Measurements from ENCODE around the gene DRD5.
"Not testable (repeated sequence)": the region's sequence is repeated elsewhere in the genome, so short reads cannot be mapped to it uniquely, and the experiment has no call there.

DRD5 gene

GRCh38 chr4:9771034-9771433 lies 10.4 kb upstream of the DRD5 start:
- H3K4me1 ChIP-seq (ENCODE audit: insufficient read depth, low read length): no peaks in the 10 kb centered on the region
- H3K4me3 ChIP-seq (ENCODE audit: low read length): no peak overlapping the region
- H3K27me3 ChIP-seq (ENCODE audit: insufficient read depth, low read length): peaks cover 5% of the 10 kb centered on the region; the same call in 1 of the 2 replicates
- H3K36me3 ChIP-seq (ENCODE audit: insufficient read depth, low read depth, low read length): no peaks in the 10 kb centered on the region
- H3K27ac ChIP-seq (ENCODE audit: low read length): no peak overlapping the region
- H3K9me3 ChIP-seq (ENCODE audit: insufficient read depth, low read depth, low read length): no peaks in the 10 kb centered on the region
- no peak overlapping the region for H3K9ac ChIP-seq (ENCODE audit: low read depth, low read length)

GRCh38 chr4:9773471-9773870 lies 8.0 kb upstream of the DRD5 start:
- H3K36me3 ChIP-seq (ENCODE audit: insufficient read depth, low read depth, low read length): no peaks in the 10 kb centered on the region
- no peak overlapping the region for H3K9ac ChIP-seq (ENCODE audit: low read depth, low read length)
- no peaks in the 10 kb centered on the region for H3K9me3 ChIP-seq (ENCODE audit: insufficient read depth, low read depth, low read length)
- no peaks in the 10 kb centered on the region for H3K4me1 ChIP-seq (ENCODE audit: insufficient read depth, low read length)
- no peak overlapping the region for H3K4me3 ChIP-seq (ENCODE audit: low read length)
- H3K27ac ChIP-seq (ENCODE audit: low read length): no peak overlapping the region
- peaks cover 7% of the 10 kb centered on the region; the same call in 1 of the 2 replicates for H3K27me3 ChIP-seq (ENCODE audit: insufficient read depth, low read length)

- Histone ChIP-seq H3K9ac (ENCODE audit: low read depth, low read length) (no peak overlapping the region), H3K9me3 (ENCODE audit: insufficient read depth, low read depth, low read length) (no peaks in the 10 kb centered on the region), H3K4me1 (ENCODE audit: insufficient read depth, low read length) (no peaks in the 10 kb centered on the region), H3K27me3 (ENCODE audit: insufficient read depth, low read length) (peaks cover 60% of the 10 kb centered on the region), H3K36me3 (ENCODE audit: insufficient read depth, low read depth, low read length) (no peaks in the 10 kb centered on the region), H3K27ac (ENCODE audit: low read length) (no peak overlapping the region), H3K4me3 (ENCODE audit: low read length) (peak overlapping the region; percentile 58; the same call in 1 of the 2 replicates)
These were observed 652 bp downstream of the DRD5 start for GRCh38 chr4:9782136-9782436.

- H3K9ac ChIP-seq (ENCODE audit: low read depth, low read length); H3K27ac ChIP-seq (ENCODE audit: low read length); H3K9me3 ChIP-seq (ENCODE audit: insufficient read depth, low read depth, low read length); H3K4me3 ChIP-seq (ENCODE audit: low read length); H3K36me3 ChIP-seq (ENCODE audit: insufficient read depth, low read depth, low read length); H3K4me1 ChIP-seq (ENCODE audit: insufficient read depth, low read length): not testable (repeated sequence)
- H3K27me3 ChIP-seq (ENCODE audit: insufficient read depth, low read length): peaks cover 35% of the 10 kb centered on the region
These were observed 4.5 kb downstream of the DRD5 start for GRCh38 chr4:9785891-9786290.

GRCh38 chr4:9792381-9792780 lies 10.9 kb downstream of the DRD5 start:
- H3K36me3 ChIP-seq (ENCODE audit: insufficient read depth, low read depth, low read length): no peaks in the 10 kb centered on the region
- no peak overlapping the region for H3K9ac ChIP-seq (ENCODE audit: low read depth, low read length)
- H3K4me1 ChIP-seq (ENCODE audit: insufficient read depth, low read length): no peaks in the 10 kb centered on the region
- H3K27me3 ChIP-seq (ENCODE audit: insufficient read depth, low read length): no peaks in the 10 kb centered on the region
- H3K4me3 ChIP-seq (ENCODE audit: low read length): no peak overlapping the region
- H3K9me3 ChIP-seq (ENCODE audit: insufficient read depth, low read depth, low read length): no peaks in the 10 kb centered on the region
- H3K27ac ChIP-seq (ENCODE audit: low read length): no peak overlapping the region

- H3K9ac ChIP-seq (ENCODE audit: low read depth, low read length); H3K9me3 ChIP-seq (ENCODE audit: insufficient read depth, low read depth, low read length); H3K4me1 ChIP-seq (ENCODE audit: insufficient read depth, low read length); H3K36me3 ChIP-seq (ENCODE audit: insufficient read depth, low read depth, low read length); H3K27me3 ChIP-seq (ENCODE audit: insufficient read depth, low read length); H3K27ac ChIP-seq (ENCODE audit: low read length); H3K4me3 ChIP-seq (ENCODE audit: low read length): not testable (repeated sequence)
These were observed 15.2 kb downstream of the DRD5 start for GRCh38 chr4:9796641-9797040.

GRCh38 chr4:9800848-9801247 lies 19.4 kb downstream of the DRD5 start:
- Histone ChIP-seq H3K9ac (ENCODE audit: low read depth, low read length) (no peak overlapping the region), H3K36me3 (ENCODE audit: insufficient read depth, low read depth, low read length) (no peaks in the 10 kb centered on the region), H3K27me3 (ENCODE audit: insufficient read depth, low read length) (no peaks in the 10 kb centered on the region), H3K27ac (ENCODE audit: low read length) (no peak overlapping the region), H3K4me1 (ENCODE audit: insufficient read depth, low read length) (no peaks in the 10 kb centered on the region), H3K9me3 (ENCODE audit: insufficient read depth, low read depth, low read length) (no peaks in the 10 kb centered on the region), H3K4me3 (ENCODE audit: low read length) (no peak overlapping the region)

GRCh38 chr4:9804918-9805317 lies 23.5 kb downstream of the DRD5 start:
- Histone ChIP-seq H3K27me3 (ENCODE audit: insufficient read depth, low read length) (no peaks in the 10 kb centered on the region), H3K27ac (ENCODE audit: low read length) (no peak overlapping the region), H3K4me1 (ENCODE audit: insufficient read depth, low read length) (no peaks in the 10 kb centered on the region), H3K36me3 (ENCODE audit: insufficient read depth, low read depth, low read length) (no peaks in the 10 kb centered on the region), H3K4me3 (ENCODE audit: low read length) (no peak overlapping the region), H3K9me3 (ENCODE audit: insufficient read depth, low read depth, low read length) (no peaks in the 10 kb centered on the region; the same call in 1 of the 2 replicates), H3K9ac (ENCODE audit: low read depth, low read length) (no peak overlapping the region)

GRCh38 chr4:9808077-9808476 lies 26.6 kb downstream of the DRD5 start:
- no peaks in the 10 kb centered on the region; the same call in 1 of the 2 replicates for H3K9me3 ChIP-seq (ENCODE audit: insufficient read depth, low read depth, low read length)
- no peaks in the 10 kb centered on the region for H3K4me1 ChIP-seq (ENCODE audit: insufficient read depth, low read length)
- H3K36me3 ChIP-seq (ENCODE audit: insufficient read depth, low read depth, low read length): no peaks in the 10 kb centered on the region
- H3K9ac ChIP-seq (ENCODE audit: low read depth, low read length): no peak overlapping the region
- no peaks in the 10 kb centered on the region for H3K27me3 ChIP-seq (ENCODE audit: insufficient read depth, low read length)
- H3K4me3 ChIP-seq (ENCODE audit: low read length): no peak overlapping the region
- H3K27ac ChIP-seq (ENCODE audit: low read length): no peak overlapping the region

GRCh38 chr4:9811806-9812205 lies 30.4 kb downstream of the DRD5 start:
- Histone ChIP-seq H3K9me3 (ENCODE audit: insufficient read depth, low read depth, low read length) (no peaks in the 10 kb centered on the region; the same call in 1 of the 2 replicates), H3K27me3 (ENCODE audit: insufficient read depth, low read length) (no peaks in the 10 kb centered on the region), H3K4me3 (ENCODE audit: low read length) (no peak overlapping the region), H3K9ac (ENCODE audit: low read depth, low read length) (no peak overlapping the region), H3K36me3 (ENCODE audit: insufficient read depth, low read depth, low read length) (no peaks in the 10 kb centered on the region), H3K4me1 (ENCODE audit: insufficient read depth, low read length) (no peaks in the 10 kb centered on the region), H3K27ac (ENCODE audit: low read length) (no peak overlapping the region)

- no peaks in the 10 kb centered on the region for H3K9me3 ChIP-seq (ENCODE audit: insufficient read depth, low read depth, low read length)
- H3K4me3 ChIP-seq (ENCODE audit: low read length): no peak overlapping the region
- no peaks in the 10 kb centered on the region for H3K27me3 ChIP-seq (ENCODE audit: insufficient read depth, low read length)
- no peak overlapping the region for H3K27ac ChIP-seq (ENCODE audit: low read length)
- no peaks in the 10 kb centered on the region for H3K36me3 ChIP-seq (ENCODE audit: insufficient read depth, low read depth, low read length)
- no peak overlapping the region for H3K9ac ChIP-seq (ENCODE audit: low read depth, low read length)
- no peaks in the 10 kb centered on the region for H3K4me1 ChIP-seq (ENCODE audit: insufficient read depth, low read length)
These were observed 31.3 kb downstream of the DRD5 start for GRCh38 chr4:9812501-9813340.

GRCh38 chr4:9816285-9816684 lies 34.9 kb downstream of the DRD5 start:
- Histone ChIP-seq H3K27ac (ENCODE audit: low read length) (no peak overlapping the region), H3K9ac (ENCODE audit: low read depth, low read length) (no peak overlapping the region), H3K9me3 (ENCODE audit: insufficient read depth, low read depth, low read length) (no peaks in the 10 kb centered on the region), H3K4me1 (ENCODE audit: insufficient read depth, low read length) (no peaks in the 10 kb centered on the region), H3K4me3 (ENCODE audit: low read length) (no peak overlapping the region), H3K27me3 (ENCODE audit: insufficient read depth, low read length) (no peaks in the 10 kb centered on the region), H3K36me3 (ENCODE audit: insufficient read depth, low read depth, low read length) (no peaks in the 10 kb centered on the region)
